Measurements from ENCODE around the gene EDNRA.

EDNRA gene

DNA sequence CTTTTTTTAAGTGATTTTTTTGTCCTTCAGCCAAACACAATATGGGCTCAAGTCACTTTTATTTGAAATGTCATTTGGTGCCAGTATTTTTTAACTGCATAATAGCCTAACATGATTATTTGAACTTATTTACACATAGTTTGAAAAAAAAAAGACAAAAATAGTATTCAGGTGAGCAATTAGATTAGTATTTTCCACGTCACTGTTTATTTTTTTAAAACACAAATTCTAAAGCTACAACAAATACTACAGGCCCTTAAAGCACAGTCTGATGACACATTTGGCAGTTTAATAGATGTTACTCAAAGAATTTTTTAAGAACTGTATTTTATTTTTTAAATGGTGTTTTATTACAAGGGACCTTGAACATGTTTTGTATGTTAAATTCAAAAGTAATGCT lies 62.1 kb downstream of the EDNRA start:
- no peak for DNase-seq

DNA sequence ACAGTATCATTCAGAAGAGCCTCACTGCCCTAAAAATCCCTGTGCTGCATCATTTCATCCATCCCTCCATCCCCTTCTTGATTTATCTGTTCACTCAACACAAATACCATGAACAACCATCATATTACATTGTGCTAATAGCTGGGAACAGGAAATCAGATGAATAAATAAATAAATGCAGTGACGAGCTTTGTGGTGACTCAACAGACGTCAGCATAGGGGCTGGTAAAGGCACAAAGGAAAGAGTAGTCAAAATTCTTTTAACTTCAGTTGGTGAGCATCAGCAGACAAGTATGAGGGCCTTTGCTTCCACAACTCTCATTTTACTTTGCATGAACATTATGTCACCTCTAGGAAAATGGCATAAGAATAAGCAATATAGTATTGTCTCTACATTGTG lies 65.5 kb downstream of the EDNRA start:
- no peak for DNase-seq

DNA sequence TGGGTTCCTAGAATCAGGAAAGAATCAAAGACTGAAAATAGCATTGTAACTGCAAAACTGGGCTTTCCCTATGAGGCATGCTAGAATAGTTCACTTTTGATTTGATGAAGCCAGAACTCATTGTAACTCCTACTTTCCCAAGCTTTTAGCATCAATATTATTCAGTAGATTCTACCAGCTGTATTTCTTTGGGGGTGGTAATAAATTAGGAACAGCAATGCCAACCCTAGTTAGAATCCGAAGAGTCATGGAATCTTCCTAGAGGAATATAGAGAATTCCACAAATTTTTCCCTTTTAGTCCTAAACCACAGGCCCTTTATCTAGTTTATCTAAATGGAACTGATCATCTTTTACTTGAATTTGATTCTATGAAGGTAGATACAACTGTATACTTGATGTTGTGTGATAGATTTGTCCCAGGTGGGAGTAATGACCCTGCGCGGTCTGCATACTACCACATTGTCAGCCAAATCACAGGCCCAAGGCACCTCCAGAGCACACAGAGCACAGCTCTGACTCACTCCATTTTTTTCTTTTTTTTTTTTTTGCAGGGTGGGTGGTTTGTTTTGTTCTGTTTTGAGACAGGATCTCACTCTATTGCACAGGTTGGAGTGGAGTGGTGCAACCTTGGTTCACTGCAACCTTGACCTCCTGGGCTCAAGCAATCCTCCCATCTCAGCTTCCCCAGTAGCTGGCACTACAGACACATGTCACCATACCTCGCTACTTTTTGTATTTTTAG lies 66.6 kb downstream of the EDNRA start:
- DNase-seq = no peak

DNA sequence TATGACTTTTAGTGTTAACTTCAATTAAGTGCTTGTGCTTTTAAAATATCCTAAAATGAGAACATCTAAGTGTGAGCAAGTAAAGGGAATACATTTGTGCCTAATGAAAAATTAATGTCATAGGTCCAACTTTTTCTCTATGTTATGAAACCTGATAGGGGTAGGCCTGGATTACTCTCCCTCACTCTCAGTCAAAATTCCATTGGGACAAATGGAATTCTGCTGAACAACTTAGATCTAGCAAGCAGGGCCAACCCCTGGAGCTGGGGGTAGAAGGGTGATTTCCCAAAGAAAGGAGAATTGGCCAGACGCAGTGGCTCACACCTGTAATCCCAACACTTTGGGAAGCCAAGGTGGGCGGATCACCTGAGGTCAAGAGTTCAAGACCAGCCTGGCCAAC lies 67.4 kb downstream of the EDNRA start:
- no peak for DNase-seq

DNA sequence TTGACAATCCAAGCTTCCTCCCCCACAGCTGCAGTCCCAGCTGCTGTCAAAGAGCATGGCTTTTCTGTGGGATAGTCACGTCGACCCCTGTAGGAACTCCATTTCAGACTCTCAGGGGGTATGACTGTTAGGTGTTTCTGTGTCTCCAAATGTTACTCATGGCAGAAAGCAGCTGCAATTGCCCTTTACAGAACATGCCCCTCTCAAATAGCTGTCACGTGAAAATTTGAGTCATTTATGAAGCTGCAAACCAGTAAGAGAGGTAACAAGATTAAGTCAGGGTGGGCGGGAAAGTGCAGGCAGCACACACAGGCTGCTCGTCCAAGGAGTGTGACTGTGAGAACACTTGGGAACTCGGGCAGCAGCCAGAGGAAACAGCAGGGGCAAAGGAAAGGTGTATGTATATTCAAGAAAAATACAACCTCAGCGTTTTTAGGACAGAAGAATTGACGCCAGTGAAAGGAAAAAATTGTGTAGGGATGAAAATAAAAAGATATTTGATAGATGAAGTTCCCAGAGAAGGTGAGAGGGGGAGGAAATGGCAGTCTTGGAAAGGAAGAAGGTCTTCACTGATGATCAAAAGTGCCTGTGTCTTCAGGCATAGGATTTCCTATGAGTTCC lies 69.8 kb downstream of the EDNRA start:
- DNase-seq = no peak

DNA sequence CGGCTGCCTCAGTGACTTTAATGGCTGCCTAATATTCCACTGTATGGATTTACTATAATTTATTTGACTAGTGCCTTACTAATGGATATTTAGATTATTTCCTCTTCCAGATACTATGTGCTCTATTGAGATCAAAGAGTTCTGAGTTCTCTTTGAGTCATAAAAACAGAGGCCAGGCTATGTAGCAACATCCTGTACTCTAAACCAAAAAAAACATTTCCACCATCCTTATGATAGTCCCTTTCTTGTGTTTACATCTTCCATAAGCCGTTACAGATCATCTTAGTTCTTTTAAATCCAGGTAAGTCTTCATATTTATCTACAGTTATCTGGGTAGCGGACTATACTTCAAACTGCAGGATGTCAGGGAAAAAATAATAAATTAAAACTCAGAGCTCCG lies 79.7 kb downstream of the EDNRA start:
- DNase-seq = no peak

DNA sequence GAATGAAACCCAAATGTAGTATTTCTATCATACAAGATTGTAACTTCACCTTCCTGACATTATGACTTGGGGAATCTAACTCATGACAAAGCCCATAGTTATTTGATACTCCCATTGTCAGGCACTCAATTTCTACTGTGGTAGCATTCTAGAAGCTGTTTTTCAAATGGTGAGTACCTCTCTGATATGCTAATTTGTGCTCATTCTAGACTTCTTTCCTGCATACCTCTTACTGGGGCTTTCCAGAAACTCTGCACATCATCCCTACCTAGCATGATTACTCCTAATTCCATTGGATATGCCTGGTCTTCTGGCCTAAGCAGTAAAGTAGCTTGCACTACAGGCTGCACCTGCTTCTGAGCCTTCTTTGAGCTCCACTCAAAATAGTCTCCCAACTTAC lies 85.9 kb downstream of the EDNRA start:
- DNase-seq = no peak

DNA sequence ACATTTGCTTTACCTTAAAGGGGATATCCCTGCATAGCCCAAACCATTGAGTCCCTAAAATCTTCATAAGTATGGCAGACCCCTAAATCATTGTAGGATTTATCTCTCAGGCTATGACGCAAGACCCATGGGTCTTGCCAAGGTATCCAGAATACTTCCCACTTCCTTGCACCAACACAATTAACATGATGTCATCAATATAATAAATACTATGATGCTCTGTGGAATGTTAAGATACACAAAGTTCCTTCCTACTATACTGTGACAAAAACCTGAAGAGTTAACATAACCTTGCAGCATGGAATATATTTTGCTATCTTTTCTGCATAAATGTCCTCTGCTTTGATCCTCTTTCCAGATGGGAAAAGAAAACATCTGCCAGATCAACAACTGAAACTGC lies 86.4 kb downstream of the EDNRA start:
- no peak for DNase-seq

DNA sequence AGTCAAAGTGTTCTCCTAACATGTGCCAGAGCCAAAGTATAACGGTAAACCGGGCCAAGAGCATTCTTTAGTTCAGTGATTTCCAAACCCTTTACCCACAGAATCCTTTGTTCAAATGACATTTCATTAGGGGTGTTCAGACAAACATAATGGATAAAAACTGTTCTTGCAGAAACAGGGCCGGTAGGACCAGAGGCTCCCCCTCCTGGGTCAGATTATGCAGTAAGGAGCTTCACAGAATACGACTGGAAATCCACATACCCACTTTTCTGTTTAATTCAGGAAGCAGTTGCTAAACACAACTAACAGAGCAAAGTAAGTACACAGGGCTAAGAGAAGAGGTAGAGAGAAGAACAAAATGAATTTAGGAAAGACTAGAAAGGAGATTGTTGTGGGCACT lies 89.7 kb downstream of the EDNRA start:
- DNase-seq = no peak

DNA sequence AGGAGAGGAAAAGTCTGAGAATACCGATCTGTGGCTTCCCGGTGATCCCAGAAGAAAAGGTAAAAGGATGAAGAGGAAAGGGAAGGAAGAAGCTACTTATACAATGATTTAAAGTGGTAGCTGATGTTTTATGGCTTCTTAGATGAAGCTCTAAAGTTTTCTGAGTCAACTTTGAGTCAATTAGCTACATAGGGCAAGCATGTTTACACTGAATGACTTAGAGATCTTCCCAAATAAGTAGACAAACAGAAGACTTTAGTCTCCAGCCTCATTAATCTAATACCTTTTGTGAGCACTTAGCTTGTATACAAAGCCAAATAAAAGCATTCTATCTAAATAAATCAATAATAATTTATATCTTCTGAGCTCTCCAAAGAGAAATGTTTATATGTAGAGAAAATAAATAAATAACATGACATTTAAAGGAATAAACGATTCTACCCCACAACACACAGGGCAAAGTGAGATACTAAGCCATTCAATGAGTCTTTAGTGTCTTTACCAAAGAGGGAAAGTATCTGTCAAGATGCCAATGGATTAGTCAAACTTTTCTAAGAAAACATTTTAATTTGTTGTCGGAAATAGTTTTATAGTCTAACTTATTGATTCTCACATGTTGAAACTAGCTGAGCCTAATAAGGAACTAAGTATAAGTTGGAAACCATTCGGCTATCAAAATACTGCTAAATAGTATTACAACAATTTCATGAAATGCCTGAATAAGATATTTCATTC lies 90.3 kb downstream of the EDNRA start:
- no peak for DNase-seq

DNA sequence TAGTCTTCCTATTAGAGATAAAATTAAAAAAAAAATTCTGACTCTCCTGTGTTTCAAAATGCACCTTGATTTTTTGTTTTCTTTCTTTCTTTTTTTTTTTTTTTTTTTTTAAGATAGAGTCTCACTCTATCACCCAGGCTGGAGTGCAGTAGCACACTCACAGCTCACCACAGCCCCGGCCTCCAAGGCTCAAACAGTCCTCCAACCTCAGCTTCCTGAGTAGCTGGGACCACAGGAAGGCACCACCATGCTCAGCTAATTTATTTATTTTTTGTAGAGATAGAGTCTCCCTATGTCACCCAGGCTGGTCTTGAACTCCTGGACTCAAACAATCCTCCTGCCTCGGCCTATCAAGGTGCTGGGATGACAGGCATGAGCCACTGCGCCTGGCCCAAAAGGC lies 95.2 kb downstream of the EDNRA start:
- no peak for DNase-seq

DNA sequence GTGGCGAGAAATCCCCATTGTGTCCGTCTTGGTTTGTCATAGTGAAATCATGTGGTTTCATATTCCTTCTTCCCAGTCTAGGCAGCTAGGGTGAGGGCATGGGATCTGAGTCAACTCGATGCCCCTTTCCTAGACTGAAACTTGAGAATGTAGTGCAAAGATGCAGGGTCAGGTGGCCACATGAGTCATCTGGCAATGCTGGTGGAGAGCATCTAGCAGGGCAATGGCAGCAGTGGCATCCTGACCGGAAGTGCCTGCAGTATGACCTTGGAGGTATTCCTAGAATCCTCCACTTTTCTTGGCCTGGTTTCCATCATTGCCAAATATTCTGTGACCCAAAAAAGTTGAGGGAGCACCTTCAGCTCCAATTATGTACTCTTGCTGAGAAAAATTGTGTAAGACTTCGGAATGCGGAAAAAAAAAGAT lies 97.2 kb downstream of the EDNRA start:
- peak; percentile 73 for DNase-seq

DNA sequence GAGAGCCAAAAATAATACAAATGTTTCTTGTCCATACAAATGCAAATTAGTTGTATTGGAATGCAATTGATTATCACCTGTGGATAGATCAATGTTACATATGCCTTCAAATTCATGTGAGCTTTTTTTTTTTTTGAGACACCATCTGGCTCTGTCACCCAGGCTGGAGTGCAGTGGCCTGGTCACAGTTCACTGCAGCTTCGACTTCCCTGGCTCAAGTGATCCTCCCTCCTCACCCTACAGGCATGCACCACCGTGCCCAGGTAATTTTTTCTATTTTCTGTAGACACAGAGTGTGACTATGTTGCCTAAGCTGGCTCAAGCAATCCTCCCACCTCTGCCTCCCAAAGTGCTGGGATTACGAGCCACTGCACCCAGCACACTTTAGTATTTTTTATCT lies 97.7 kb downstream of the EDNRA start:
- no peak for DNase-seq

DNA sequence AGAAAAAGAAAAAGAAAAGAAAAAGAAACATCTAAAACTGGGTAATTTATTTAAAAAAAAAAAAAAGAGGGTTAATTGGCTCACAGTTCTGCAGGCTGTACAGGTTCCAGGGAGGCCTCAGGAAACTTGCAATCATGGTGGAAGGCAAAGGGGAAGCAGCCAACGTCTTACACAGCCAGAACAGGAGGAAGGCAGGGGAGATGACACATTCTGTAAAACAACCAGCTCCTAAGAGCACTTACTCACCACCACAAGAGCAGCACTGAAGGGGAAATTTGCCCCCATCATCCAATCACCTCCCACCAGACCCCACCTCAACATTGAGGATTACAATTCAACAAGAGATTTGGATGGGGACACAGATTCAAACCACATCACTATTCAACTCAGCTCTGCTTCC lies 99.5 kb downstream of the EDNRA start:
- DNase-seq = no peak

DNA sequence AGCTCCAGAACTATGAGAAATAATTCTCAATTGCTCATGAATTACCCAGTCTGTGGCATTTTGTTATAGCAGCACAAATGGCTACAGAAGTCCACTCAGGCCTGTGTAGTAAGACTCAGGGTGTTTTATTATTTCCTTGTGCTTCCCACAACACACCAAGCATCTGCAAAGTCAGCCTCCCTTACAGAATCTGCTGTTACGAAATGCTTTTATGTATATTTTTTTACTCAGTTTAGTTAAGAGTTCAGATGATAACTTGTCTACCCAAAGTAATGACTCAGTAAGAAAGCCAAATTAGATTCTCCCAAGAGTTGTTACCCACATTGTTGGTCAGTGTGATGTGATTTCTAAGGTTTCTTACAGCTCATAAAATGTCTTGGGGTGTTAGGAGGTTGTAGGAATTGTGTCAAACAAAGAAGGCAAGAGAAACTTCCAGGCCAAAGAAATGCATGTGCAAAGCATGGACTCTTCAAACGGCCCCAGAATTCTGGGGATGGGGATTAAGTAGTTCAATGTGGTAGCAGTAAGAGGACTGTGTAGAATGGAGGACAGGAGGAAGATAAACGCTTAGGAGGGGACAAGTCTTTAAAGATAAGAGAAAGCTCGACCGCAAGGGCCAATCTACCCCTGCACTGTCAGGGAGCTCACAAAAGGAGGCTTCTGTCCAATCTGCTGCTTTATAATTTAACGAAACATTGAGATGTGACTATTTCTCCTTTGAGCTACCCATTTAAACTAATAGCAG lies 100.9 kb downstream of the EDNRA start:
- no peak for DNase-seq

DNA sequence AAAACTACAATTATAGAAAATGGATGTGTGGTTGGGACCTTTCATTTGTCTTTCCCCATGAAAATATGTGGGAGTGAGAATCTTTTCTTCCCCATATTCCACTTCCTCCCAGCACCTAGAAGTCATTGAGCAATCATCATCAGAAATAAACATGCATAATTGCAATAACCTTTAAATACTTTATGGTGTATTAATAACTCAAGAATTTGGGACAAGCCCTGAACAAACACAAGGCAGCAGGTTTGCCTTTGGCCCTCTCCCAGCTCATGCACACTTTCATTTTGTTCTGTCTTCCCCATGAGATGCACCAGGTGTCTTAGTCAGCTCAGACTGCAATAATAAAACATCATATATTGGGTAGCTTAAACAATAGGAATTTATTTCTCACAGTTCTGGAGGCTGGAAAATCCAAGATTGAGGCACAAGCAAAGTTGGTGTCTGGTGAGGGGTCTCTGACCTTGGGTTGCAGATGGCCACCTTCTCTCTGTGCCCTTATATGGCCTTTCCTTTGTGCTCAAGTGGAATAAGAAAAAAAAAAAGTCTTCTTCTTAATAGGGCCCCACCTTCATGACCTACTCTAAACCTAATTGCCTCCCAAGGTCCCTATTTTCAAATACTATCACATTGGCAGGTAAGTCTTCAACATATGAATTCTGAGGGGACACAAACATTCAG lies 101.6 kb downstream of the EDNRA start:
- no peak for DNase-seq

DNA sequence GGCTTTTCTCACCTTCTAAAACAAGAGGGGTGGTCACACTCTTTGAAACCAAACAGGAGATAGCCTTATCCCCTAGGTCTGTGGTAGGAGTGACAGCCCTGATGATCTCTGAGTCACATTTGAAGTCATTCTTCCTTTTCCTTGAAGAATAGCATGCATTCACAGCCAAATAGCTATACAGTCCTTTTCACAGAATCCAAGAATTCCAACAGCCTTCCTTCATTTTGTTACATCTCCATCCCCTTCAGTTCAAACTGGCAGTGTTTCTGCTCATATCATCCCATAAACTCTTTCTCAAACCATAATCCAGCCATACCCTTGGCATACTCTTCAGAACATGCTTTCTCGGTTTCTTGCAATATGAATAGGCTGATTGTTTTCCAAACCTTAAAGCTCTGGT lies 103.0 kb downstream of the EDNRA start:
- DNase-seq = no peak

DNA sequence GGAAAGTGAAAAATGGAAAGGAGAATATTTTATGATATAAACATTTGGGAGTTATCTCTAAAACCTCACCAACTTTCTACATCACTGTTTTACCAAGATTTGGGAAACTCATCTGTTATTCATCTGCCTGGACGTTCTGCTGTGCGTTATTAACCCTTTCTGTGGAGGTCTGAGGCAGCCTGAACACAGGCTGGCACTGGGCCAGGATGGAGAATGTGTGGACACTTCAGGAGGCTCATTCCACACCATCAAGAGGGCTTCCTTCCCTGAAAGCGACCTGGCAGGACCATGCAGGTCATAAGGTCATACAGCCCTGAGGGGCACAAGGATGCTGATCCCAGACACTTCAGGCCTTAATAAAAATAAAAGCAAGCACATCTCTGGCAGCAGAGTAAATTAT lies 105.1 kb downstream of the EDNRA start:
- no peak for DNase-seq

DNA sequence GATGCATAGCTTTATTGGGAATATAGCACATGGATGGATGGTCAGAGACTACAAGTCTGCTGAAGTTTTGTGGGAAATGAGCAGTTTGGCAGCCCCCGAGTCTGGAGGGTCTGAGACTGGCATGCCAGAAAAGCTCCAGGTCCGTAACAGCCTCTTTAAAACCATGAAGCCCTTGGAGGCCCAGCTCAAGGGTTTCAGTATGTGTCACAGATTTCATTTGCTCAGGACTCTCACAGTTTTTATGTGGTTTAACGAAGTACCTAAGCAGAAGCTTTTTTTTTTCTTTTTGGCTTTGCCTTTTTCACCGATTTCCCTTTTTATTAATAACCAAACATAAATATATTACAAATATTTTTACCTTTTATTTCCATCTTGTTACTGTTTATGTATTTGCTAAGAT lies 105.7 kb downstream of the EDNRA start:
- DNase-seq = no peak

DNA sequence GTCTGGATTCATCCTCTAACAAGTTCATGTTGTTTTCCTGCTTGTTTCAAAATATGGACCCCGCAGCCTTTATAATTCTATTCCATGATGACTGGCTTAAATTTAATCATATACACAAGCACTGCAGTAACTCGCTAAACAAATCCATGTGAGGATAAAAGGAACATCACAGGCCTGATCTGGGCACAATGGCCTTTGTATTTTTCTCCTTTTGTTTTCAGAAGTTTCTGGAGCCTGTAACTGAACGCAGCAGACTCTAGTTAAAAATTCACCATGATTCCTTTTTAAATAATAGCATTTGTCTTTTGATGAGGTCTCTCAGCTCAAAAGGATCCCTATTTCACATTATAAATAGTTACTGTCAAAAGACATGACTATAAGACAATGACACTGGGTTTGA lies 106.1 kb downstream of the EDNRA start:
- no peak for DNase-seq

DNA sequence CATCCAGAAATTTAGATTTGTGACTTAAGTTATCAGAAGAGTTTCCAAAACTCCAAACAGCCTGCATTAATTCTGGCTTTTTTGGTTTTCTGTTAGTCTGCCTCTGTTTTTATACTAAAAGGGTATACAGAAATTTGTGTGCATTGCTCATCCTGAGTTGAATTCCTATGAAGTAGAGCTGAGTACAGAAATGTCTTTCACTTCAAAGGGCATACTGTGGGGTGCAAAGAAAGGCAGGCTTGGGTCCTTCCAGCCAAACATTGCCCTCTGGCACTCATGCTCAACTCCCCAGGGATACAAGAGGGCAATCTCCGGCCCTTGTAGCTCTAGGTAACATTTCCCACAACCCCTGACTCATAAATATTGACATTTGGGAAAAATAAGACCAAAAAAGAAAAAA lies 108.7 kb downstream of the EDNRA start:
- no peak for DNase-seq

DNA sequence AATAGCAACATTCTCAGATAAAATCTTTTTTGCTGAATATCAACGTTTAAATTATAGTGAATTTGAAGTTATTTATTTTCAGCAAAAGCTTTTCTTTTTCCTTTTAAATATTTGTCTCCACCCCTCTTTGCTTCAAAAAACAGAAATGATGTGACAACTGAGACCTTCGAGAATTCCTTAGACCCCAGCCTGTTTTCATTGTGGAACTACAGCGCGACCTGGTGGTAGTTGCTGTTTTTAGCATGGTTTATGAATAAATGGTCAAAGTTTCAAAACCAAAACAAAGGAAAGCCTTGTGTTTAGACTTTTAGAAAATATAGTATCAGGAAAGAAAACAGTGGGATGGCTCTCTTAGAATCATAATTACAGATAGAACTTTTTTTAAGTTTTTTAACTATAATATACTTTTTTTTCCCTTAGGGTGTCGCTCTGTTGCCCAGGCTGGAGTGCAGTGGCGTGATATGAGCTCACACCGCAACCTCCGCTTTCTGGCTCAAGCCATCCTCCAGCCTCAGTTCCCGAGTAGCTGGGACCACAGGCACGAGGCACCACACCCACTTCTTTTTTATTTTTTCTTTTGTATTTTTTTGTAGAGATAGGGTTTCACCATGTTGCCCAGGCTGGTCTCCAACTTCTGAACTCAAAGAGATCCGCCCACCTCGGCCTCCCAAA lies 109.5 kb downstream of the EDNRA start:
- peak; percentile 74 for DNase-seq
